Stimulated activated CD4-positive, alpha-beta T cell treated with anti-CD3 and anti-CD28 coated beads, Interleukin-15, amount 100 ng/mL, for 1 hour (primary cell): ENCODE results near the gene ZCCHC8.

Experiments
- DNase-seq, 2 donors: peaks; one replicate each; pipeline ENCODE4 v3.0.0-alpha.2; 2020; ENCODE audit warnings: low read depth in 1 of 2, low spot score in 1 of 2

ZCCHC8 gene

DNA sequence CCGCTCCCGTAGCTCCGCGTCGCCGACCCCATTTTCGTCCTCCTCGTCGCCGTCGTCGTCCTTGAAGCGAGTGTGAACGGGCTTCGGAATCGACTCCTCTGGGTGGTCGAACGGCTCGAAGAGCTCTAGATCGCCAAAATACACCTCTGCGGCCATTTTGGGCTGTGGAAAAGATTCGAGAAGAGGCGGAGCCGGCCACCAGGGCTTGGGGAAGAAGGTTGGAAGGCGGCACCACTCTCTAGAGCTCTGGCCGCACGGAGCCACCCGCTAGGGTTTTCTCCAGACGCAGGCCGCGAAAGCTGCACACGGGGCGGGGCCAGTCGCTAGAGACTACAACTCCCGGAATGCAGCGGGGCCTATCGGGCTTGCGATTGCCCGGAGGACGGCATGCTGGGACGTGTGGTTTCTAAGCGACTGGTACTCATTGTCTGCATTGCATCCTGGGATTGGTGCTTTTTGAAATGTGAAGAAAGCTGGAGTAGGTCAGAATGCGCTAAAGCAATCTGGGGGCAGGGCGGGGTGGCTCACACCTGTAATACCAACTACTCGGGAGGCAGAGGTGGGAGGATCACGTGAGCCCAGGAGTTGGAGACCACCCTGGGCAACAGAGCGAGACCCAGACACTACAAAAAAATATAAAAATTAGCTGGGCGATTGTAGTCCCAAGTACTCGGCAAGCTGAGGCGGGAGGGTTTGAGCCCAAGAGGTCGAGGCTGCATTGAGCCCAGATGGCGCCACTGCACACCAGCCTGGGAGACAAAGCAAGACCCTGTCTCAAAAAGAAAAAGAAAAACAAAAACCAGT lies at the start of gene ZCCHC8:
Gene ZCCHC8 (minus strand): TSS at position 248 of the 804 bp plus-strand sequence. CDS start 92 bp downstream, at position 156.
- peak; percentile 92 for DNase-seq

DNA sequence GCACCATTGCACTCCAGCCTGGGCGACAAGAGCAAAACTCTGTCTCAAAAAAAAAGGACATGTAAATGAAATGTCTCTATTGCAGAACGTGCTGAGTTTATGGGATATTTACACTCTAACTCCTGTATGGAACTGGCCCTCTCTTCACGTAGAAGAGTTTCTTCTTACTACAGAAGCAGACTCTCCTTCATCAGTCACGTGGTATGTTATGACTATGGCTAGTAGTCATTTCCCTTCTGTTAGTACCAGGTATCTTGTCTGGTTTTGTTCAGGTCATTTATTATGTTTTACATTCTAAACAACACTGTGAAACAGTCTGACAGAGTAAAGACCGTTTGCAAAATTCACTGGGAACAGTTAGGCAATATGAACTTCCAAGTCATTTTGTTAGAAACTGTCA lies 46.6 kb upstream of the ZCCHC8 start:
- DNase-seq: no peak

DNA sequence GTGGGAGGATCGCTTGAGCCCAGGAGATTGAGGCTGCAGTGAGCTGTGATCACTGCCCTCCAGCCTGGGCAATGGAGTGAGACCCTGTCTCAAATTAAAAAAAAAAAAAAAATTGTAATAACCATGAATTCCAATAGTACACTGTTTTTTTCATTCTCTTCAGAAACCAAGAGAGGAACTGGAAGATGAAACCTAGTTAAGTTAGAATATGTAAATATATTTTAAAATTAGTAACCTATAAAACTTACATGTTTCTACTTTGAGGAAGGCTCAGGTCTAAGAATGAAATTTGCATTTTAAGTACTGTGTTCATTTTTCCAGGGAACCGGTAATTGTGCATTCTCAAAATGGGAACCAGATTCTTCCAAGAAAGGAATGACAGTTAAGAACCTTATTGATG lies 45.1 kb upstream of the ZCCHC8 start:
- DNase-seq: no peak

DNA sequence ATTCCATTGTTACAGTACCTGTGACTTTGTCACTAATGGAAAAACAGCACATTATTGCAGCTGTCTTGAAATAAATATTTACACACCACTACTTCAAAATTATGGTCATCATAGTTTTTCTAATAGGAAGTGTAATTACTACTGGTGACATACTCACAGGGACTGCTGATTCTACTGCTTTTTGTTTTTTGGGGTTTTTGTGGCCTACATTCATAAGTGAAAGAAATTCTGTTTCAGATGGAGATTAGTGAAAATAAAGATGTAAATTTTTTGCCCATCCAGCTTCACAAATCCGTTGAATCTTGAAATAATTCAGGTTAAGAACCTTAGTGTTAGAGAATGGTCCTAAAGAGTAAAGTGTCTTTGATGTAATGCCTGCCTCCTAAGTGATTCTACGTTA lies 43.8 kb upstream of the ZCCHC8 start:
- DNase-seq: no peak

DNA sequence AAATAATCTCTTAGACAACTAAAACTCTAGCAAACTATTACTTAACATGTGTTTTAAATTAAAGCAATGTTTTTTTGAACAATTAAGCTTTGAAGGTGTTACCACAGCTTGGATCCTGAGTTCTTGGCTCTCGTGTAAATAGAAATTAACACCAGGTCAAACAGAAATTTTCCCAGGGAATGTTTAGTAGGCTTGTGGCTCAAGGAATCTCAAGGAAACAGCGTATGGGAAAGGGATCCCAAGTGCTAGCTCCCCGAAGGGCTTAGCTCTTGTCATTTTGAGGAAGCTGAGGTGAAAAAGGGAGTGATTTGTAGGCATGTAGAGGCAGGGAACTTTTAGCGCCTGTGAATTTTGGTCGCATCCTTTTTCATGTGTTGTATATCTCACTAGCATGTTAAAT lies 37.8 kb upstream of the ZCCHC8 start:
- no peak for DNase-seq

DNA sequence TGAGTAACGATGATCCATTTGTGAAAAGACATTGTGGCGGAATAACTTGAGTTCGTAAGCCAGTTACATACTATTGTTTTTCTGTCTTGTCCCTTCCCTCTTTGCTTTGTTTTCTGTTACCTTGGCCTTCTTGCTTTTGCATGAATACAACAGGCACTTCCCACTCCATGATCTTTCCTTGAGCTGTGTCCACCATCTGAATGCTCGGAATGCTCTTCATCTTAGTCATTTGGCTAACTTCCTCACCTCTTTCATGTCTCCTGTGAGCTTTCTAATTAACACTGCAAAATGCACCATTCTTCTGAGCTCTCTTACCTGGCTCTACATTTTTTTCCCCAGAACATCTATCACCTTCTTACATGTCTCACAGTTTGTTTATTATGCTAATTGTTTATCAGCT lies 36.3 kb upstream of the ZCCHC8 start:
- no peak for DNase-seq

DNA sequence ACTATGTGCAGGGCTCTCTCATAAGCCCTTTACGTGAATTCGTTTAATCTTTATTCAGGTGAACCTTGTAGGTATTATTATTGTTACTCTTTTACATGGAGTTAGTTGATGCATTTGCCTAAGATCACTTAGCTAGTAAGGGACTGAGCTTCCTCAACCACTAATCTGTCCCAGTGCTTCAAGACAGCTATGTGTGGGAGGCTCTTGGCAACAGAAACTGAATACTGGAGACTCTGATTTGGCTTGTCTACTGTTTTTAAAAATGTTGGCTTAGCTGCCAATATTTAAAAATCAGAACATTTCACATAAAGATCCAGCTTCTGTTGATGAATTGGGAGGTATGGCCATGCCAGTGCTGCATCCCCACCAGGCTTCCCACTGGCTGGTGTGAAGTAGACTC lies 33.1 kb upstream of the ZCCHC8 start:
- no peak for DNase-seq

DNA sequence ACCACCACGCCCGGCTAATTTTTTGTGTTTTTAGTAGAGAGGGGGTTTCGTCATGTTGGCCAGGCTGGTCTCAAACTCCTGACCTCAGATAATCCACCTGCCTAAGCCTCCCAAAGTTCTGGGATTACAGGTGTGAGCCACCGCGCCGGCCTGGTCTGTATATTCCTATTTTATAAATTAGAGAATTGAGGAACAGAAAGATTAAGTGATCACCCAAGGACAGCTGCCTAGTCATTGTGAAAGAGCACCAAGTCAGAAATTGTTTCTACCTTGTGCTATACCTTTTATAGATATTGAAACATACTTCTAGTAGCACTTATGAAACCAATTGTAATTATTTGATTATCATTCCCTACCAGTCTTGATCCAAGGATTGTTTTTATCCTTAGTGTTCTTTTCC lies 28.3 kb upstream of the ZCCHC8 start:
- no peak for DNase-seq

DNA sequence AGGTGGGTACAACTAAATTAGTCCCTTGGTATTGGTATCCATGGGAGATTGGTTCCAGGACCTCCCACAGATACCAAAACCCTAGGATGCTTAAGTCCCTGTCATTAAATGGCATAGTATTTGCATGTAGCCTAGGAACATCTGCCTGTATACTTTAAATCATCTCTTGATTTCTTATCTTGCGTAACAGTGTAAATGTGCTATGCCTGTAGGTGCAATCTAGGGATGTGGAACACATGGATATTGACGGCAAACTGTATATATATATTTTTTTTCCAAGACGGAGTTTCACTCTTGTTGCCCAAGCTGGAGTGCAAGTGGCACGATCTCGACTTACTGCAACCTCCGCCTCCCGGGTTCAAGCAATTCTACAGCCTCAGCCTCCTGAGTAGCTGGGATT lies 27.9 kb upstream of the ZCCHC8 start:
- no peak for DNase-seq

DNA sequence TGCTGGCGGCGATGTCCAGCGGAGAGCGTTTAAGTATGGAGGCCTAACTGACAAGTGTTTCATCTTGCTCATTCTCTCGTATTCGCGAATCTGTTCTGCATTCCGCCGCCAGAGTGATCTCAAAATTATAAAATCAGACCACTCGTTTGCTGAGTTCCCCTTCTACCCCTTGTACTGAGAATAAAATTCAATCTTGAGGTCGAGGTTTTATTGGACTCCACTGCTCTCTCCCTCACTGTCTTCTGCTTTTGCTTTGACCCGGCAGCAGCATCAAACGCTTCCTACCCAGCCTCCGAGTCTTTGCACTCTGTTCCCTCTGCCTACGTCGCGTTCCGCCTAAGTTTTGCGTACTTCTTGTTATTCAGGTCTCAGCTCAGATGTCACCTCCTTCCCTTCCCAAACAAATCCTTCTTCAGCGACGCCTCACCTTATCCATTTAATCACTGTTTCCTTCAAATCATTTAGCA lies 26.8 kb upstream of the ZCCHC8 start:
- peak in 1 of 2 donors; percentile 10 for DNase-seq

DNA sequence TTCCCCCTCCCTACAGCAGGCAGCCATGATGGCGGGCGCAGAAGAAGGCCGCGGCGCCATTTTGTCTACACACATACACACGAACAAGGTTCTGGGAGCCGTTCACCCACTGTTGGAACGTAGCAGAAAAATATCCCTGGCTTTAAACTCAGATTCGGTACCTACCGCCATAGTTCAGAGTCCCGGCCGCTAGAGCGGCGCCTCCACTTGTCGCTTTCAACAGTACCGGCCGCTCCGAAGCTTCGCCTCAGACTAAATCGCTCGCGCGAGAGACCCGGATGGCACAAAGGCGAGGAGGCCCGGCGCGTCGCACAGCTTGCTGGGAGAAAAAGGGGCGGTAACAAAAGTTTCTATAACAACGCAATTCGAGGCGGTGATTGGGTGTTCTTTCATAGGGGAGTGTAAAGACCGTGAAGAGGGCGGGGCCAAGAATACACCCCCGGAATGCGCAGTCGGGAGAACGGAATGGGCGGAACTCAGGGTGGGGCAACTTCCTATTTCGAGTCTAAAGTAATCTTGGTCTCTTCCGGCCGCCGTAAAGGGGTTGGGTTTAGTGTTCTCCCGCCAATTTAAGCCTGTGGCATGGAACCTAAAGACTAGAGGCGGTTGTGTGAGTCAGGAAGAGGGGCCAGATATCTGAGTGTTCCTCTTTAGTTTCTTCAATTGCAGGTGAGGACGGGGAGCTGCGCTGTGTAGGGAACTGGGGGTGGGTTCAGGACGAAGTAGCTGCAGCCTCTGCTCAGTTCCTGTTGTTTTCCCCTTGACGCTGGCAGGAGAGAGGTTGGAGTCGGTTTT lies 26.1 kb upstream of the ZCCHC8 start, which contains the start of the genes KNTC1 and RSRC2:
Gene KNTC1 (plus strand): TSS at position 567 of the 795 bp plus-strand sequence. CDS start 2,815 bp downstream, outside the sequence.
Gene RSRC2 (minus strand): TSS at position 254 of the 795 bp plus-strand sequence. CDS start 83 bp downstream, at position 171.
- peak; percentile 82 to 93 for DNase-seq

DNA sequence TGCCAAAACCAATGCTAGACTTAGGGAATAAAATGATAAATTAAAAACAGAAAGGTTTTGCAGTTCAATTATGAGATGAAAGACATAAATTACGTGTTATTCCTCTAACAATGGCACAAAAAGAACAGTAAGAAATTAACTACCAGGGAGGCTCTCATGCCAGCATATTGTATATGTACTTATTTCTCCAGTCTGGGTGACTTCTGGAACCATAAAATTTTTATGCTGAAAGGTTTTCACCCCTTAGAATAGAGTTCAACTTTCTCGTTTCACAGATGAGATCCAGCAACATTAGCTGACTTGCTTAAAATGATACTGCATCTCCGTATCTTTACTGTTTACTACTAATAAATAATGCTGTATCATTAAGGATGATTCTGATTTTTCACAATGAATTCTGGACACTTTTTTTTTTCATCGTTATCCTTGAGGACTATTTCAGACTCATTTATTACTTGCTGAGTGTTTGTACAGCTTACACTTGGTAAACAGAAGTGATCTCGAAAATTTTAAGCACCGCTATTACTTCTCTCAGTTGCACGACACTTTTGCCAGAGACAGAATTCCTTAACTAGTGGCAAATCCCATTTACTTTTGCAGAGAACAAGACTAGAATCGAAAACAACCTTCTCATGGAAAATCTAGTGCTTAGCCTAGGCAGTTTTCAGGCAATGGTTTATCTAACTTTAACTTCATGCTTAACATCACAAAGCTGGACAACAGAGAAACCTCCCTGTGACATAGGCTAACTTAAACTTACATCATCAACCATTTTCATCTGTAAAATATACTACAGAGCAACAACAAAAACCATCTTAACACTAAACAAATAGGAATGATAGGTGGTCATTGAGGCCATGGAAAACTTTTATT lies 23.4 kb upstream of the ZCCHC8 start:
- DNase-seq: no peak

DNA sequence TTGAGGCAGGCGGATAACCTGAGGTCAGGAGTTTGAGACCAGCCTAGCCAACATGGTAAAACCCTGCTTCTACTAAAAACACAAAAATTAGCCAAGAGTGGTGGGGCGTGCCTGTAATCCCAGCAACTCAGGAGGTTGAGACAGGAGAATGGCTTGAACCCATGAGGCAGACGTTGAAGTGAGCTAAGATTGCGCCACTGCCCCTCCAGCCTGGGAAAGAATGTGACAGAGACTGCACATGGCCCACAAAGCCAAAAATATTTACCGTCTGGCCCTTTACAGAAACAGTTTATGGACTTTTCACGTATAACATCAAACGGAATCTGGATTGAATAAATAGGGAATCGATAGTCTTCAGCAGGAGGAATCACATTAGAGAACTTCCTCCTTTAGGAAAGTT lies 22.5 kb upstream of the ZCCHC8 start:
- DNase-seq: no peak

DNA sequence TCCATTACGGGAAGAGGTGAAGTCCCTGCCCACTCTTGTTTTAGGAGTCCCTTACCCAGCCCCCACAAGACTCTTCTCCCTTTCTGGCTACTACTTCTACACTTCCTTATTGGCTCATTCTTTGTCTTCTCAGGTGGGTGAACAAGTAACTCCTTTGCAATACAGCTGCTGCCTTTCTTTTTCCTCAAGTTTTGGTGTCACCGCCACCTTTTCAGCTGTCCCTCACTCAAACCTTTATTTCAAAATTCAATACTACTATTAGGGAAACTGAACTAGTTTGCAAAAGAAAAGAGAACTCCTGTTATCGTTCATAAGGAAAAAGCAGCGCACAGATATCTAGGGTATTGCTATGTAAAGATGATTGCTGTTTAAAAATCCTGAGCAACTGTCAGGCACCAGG lies 19.9 kb upstream of the ZCCHC8 start:
- DNase-seq: no peak

DNA sequence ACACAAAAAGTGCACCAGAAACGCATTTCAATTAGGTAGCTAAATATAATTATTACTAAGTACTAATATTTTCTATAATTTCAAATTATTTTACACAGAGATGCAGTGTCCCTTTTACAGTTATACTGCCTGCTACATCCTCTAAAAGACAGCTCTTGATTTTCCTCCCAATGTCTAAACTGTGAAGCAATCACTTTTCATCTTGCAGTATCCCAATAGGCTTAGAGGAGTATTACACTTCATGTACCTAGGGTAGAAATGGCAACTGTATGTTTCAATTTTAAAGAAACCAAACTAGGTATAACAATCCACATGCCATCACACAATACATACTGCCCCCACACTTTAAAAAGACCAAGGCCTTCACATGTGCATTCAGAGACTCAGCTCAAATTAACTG lies 18.7 kb upstream of the ZCCHC8 start:
- DNase-seq: no peak

DNA sequence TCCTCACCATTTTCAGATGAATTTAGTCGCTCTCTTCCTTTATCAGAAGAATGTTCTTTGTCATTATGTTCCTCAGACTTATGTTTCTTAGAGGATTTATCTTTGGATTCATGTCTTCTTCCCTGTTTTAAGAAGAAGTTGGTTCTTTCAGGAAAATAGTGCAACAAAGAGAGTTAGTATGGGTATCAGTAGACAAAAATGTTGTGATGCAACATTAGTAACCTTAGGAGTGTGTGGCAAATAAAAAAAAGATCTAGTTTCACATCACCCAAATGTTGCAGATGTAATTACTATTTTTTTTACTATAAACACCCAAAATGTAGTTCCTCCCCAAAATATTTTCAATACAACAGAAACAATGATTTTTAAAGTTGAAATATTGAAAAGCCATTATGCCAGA lies 18.2 kb upstream of the ZCCHC8 start:
- DNase-seq: no peak

DNA sequence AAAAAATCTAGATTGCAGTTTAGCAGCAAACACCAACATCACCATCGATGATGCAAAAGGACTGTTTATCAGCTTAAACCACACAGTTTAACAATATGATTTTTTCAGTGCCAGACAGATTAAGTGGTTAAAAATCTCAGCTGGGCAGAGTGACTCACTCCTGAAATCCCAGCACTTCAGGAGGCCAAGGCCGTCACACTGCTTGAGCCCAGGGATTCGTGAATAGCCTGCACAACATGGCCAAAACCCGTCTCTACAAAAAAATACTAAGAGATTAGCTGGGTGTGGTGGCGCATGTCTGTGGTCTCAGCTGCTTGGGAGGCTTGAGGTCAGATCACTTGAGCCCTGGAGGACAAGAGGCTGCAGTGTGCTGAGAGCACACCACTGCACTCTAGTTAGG lies 17.1 kb upstream of the ZCCHC8 start:
- no peak for DNase-seq

DNA sequence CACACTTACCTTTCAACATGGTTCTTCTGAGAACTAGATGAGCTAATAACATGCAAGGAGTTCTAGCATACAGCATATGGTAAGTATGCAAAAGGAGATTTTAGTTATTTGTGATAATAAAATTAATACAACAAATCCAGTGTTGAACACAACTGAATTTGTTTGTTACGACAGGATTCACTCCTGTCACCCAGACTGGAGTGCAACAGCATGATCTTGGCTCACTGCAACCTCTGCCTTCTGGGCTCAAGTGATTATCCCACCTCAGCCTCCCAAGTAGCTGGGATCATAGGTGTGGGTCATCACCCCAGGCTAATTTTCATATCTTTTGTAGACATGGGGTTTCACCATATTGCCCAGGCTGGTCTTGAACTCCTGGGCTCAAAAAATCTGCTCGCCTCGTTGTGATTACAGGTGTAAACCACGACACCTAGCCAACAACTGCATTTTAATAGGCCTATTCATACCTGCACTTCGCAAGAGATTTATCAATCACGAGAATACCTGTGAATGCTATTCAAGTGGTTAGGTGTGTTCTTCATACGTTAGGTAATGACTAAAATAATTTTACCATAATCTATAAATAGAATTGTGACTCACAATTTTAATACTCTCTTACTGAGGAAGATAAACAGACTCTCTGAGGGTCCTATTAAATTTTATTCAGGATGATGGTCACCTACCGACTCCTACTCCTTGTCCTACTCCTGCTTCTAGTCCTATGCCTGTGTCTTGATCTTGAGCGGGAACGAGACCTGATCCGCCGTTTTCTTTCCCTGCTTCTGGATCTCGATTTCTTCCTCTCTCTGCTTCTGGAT lies 16.0 kb upstream of the ZCCHC8 start:
- no peak for DNase-seq

DNA sequence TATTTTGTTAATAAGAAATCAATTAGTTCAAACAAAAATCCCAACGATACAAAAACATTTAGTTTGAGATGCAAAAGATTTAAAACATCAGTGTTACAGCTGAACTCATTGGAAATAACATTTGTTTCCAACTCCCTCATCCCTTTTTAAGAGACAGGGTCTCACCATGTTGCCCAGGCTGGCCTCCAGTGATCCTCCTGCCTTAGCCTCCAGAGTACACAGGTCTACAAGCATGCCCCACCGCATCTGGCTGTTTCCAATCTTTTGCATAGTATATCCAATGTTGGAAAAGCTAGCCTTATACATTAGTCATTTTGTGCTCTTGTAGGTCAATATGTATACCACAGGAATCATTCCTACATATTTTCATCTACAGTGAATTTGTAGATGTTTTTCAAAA lies 14.5 kb upstream of the ZCCHC8 start:
- no peak for DNase-seq

DNA sequence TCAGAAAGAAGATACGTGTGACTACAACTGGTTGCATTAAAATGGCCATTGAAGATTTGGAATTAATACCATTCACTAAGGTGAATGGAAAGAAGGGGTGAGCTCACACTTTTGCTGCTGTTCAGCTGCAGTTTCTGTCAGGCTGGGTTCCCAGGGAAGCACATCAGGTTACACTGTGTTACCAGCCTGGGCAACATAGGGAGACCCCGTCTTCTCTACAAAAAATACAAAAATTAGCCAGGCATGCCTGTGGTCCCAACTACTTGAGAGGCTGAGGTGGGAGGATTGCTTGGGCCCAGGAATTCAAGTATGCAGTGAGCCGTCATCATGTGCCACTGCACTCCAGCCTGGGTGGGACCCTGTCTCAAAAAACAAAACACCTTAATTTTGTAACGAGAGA lies 12.9 kb upstream of the ZCCHC8 start:
- DNase-seq: no peak
